GM12878 (cell line): Measurements from ENCODE around the gene PSAPL1. TPM values are rescaled to one million over a fixed set of nuclear protein-coding genes. Genes with fewer than 3 reads are reported as not detected.

Source experiments
- ATAC-seq: fragments of 200-7000 bp; cut with Tn5 transposase; 3 replicates; pipeline ENCODE4 v1.9.1; 2020; ENCODE audit warnings: mild to moderate bottlenecking, moderate library complexity
- BruUV-seq: library from RNA; stranded (reverse); fragments of 400-500 nt; replicated peaks from 2 replicates; lab custom pipeline; 2021; lab: Mats Ljungman, UMichigan
- CTCF ChIA-PET: fragments of 300-600 bp; sonication (Branson Sonifier 250); formaldehyde crosslinking; extraction: SDS; loops from one replicate; lab custom pipeline; 2021; ENCODE audit warnings: inconsistent platforms; lab: Yijun Ruan, JAX
- POLR2A ChIA-PET: fragments of 350-600 bp; formaldehyde crosslinking; extraction: SDS; loops from one replicate; lab custom pipeline; 2021; ENCODE audit warnings: inconsistent platforms; lab: Charles Lee
- RAD21 ChIA-PET: fragments of 300-600 bp; sonication (Branson Sonifier 250); formaldehyde crosslinking; loops from one replicate; lab custom pipeline; 2023; ENCODE audit warnings: antibody characterized with exemption; ENCODE audit not compliant: unreplicated experiment; lab: Charles Lee
- SMC1A ChIA-PET: fragments of 300-600 bp; sonication (Branson Sonifier 250); formaldehyde crosslinking; loops from one replicate; lab custom pipeline; 2023; ENCODE audit not compliant: unreplicated experiment, uncharacterized antibody; lab: Charles Lee
- DNase-seq: peaks from one replicate; pipeline ENCODE4 v3.0.0-alpha.2; 2011; ENCODE audit warnings: low read depth, low spot score
- FAIRE-seq: peaks from 3 replicates; lab custom pipeline; 2011; peaks lifted over from hg19 to GRCh38; lab: Jason Lieb, UNC
- H2AFZ ChIP-seq: 2 replicates; pipeline ENCODE4 v1.6.0; 2011; ENCODE audit warnings: low read depth, low read length, control low read depth; ENCODE audit not compliant: control insufficient read depth
- H3K27ac ChIP-seq: 2 replicates; pipeline ENCODE4 v1.5.1; 2011; ENCODE audit warnings: control low read depth; ENCODE audit not compliant: control insufficient read depth, insufficient read depth
- H3K27me3 ChIP-seq, 2 experiments: replicated peaks in 1 of 2; 2 replicates each; pipeline versions ENCODE4 v1.6.0 to v1.6.1; 2011; ENCODE audit warnings: low read length in 1 of 2; ENCODE audit not compliant: control insufficient read depth in 2 of 2, insufficient read depth in 2 of 2
- H3K36me3 ChIP-seq, 2 experiments: 2 replicates each; pipeline ENCODE4 v1.5.1; 2011; ENCODE audit warnings: low read length in 1 of 2; ENCODE audit not compliant: control insufficient read depth in 2 of 2, insufficient read depth in 2 of 2
- H3K4me1 ChIP-seq: 2 replicates; pipeline ENCODE4 v1.6.1; 2011; ENCODE audit warnings: mild to moderate bottlenecking, low read length, moderate library complexity, mixed read lengths; ENCODE audit not compliant: control insufficient read depth, insufficient read depth
- H3K4me2 ChIP-seq: 2 replicates; pipeline ENCODE4 v1.6.0; 2011; ENCODE audit warnings: control low read depth; ENCODE audit not compliant: control insufficient read depth, insufficient read depth
- H3K4me3 ChIP-seq: fragments of 200-600 bp; sonication (generic); 2 replicates; pipeline ENCODE4 v1.5.1; 2016
- H3K79me2 ChIP-seq: 2 replicates; pipeline ENCODE4 v1.6.0; 2011; ENCODE audit warnings: low read length; ENCODE audit not compliant: control insufficient read depth, insufficient read depth
- H3K9ac ChIP-seq: 2 replicates; pipeline ENCODE4 v1.8.0; 2011; ENCODE audit warnings: low read length, control low read depth, mixed read lengths; ENCODE audit not compliant: control insufficient read depth, insufficient read depth
- H3K9me3 ChIP-seq: replicated peaks from 3 replicates; pipeline ENCODE4 v1.5.1; 2011; ENCODE audit warnings: mild to moderate bottlenecking, low read length; ENCODE audit not compliant: control insufficient read depth, insufficient read depth
- H4K20me1 ChIP-seq: 2 replicates; pipeline ENCODE4 v1.6.0; 2011; ENCODE audit not compliant: control insufficient read depth, insufficient read depth
- CREB1 ChIP-seq: IDR thresholded peaks from 2 replicates; pipeline ENCODE4 v1.6.1; 2012; ENCODE audit warnings: low read depth, mild to moderate bottlenecking, inconsistent platforms
- EED ChIP-seq: sonication (generic); IDR thresholded peaks from 2 replicates; pipeline ENCODE4 v1.6.1; 2016; ENCODE audit warnings: antibody characterized with exemption, low read depth
- MTA3 ChIP-seq: IDR thresholded peaks from 2 replicates; pipeline ENCODE4 v1.6.1; 2012; ENCODE audit warnings: low read length, inconsistent platforms, borderline replicate concordance
- MYB ChIP-seq: fragments of 150-350 bp; IDR thresholded peaks from 2 replicates; pipeline ENCODE4 v1.6.1; 2014; ENCODE audit warnings: mild to moderate bottlenecking, low read depth, low read length, borderline replicate concordance
- RAD21 ChIP-seq: IDR thresholded peaks from 2 replicates; pipeline ENCODE4 v1.6.1; 2011; ENCODE audit warnings: mild to moderate bottlenecking, low read depth, low read length, moderate library complexity; ENCODE audit not compliant: insufficient read depth
- RCOR1 ChIP-seq: conservative IDR thresholded peaks from 2 replicates; pipeline ENCODE4 v1.6.1; 2012; ENCODE audit warnings: low read depth, low read length, improper control_type of control experiment
- RFX5 ChIP-seq: IDR thresholded peaks from 2 replicates; pipeline ENCODE4 v1.6.1; 2011; ENCODE audit warnings: low read depth, low read length, improper control_type of control experiment
- SIN3A ChIP-seq: IDR thresholded peaks from 2 replicates; pipeline ENCODE4 v1.6.1; 2012; ENCODE audit warnings: low read depth, low read length, improper control_type of control experiment
- SP1 ChIP-seq: IDR thresholded peaks from one replicate; pipeline ENCODE4 v1.6.1; 2011; ENCODE audit warnings: low read depth, low read length
- TAF1 ChIP-seq: IDR thresholded peaks from 2 replicates; pipeline ENCODE4 v1.6.1; 2011; ENCODE audit warnings: mild to moderate bottlenecking, low read depth, low read length, borderline replicate concordance
- TCF12 ChIP-seq: IDR thresholded peaks from 2 replicates; pipeline ENCODE4 v1.6.1; 2011; ENCODE audit warnings: low read depth, mild to moderate bottlenecking, low read length
- ZZZ3 ChIP-seq: IDR thresholded peaks from 2 replicates; pipeline ENCODE4 v1.6.1; 2011; ENCODE audit warnings: low read depth; ENCODE audit not compliant: control insufficient read depth, insufficient read length
- WGBS: methylation state at CpG from one replicate; pipeline ENCODE4 v1.1.6; 2016; ENCODE audit warnings: low lambda C conversion rate; ENCODE audit not compliant: insufficient replicate concordance, insufficient coverage; ENCODE audit errors: missing lambda C conversion rate; 5-methylcytosine and 5-hydroxymethylcytosine counted together
- in situ Hi-C: fragments of 300-500 bp; cut with MboI; formaldehyde crosslinking; loops from 9 replicates; pipeline ENCODE4 v1.14.3; 2018; ENCODE audit warnings: mixed read lengths
- intact Hi-C: fragments of 100-400 bp; cut with micrococcal nuclease; formaldehyde crosslinking; loops from one replicate; pipeline ENCODE4 v1.14.2; 2022; ENCODE audit not compliant: unreplicated experiment
- polyA plus RNA-seq, 11 experiments: library from polyadenylated mRNA; depleted of rRNA in 4 of 11; unstranded in 6 of 11; stranded (reverse) in 5 of 11; fragments of >200 nt; fragmentation: Nextera tagmentation in 4 of 11; fragmentation: Illumina TruSeq in 1 of 11; extraction: Ambion mirVana in 4 of 11; extraction: Trizol in 1 of 11; gene quantifications; 1 replicate in 1 of 11; 2 replicates in 10 of 11; pipeline versions ENCODE4 v1.2.1 to v1.2.3, GENCODE V29; 2011 to 2016; ENCODE audit warnings: inconsistent platforms in 2 of 11, missing spikeins in 2 of 11, low read depth in 1 of 11
- total RNA-seq, 4 experiments: library from RNA; depleted of rRNA in 3 of 4; stranded (reverse); fragments of >200 nt in 3 of 4; fragmentation: Illumina TruSeq in 1 of 4; extraction: Trizol in 1 of 4; gene quantifications; 2 replicates each; pipeline versions ENCODE4 v1.2.1 to v1.2.3, GENCODE V29; 2013 to 2021
- TF ChIP-seq, protein P1 (sequence below), 3 experiments: IDR thresholded peaks in 2 of 3; conservative IDR thresholded peaks in 1 of 3; 2 replicates each; pipeline ENCODE4 v1.5.1; 2011; ENCODE audit warnings: low read depth in 3 of 3, low read length in 3 of 3, mild to moderate bottlenecking in 3 of 3, control low read depth in 2 of 3, moderate library complexity in 2 of 3, inconsistent platforms in 1 of 3, mixed read lengths in 1 of 3; ENCODE audit not compliant: control insufficient read depth in 2 of 3, insufficient read depth in 1 of 3; ENCODE audit errors: extremely low read depth in 1 of 3
- TF ChIP-seq, protein P2 (sequence below): fragments of 450-650 bp; conservative IDR thresholded peaks from 2 replicates; pipeline ENCODE4 v1.6.1; 2017; ENCODE audit warnings: mild to moderate bottlenecking, moderate library complexity
- TF ChIP-seq, protein P3 (sequence below): fragments of 450-650 bp; IDR thresholded peaks from 2 replicates; pipeline ENCODE4 v1.6.1; 2017; ENCODE audit warnings: borderline replicate concordance
- TF ChIP-seq, protein P4 (sequence below): fragments of 450-650 bp; IDR thresholded peaks from 2 replicates; pipeline ENCODE4 v1.6.1; 2016; ENCODE audit warnings: mild to moderate bottlenecking

PSAPL1 gene
- total and polyA plus RNA-seq, 10 of the 15 experiments (the other 5 are each of a cell fraction or from before 2014, with no cell fraction given), result not detected

DNA sequence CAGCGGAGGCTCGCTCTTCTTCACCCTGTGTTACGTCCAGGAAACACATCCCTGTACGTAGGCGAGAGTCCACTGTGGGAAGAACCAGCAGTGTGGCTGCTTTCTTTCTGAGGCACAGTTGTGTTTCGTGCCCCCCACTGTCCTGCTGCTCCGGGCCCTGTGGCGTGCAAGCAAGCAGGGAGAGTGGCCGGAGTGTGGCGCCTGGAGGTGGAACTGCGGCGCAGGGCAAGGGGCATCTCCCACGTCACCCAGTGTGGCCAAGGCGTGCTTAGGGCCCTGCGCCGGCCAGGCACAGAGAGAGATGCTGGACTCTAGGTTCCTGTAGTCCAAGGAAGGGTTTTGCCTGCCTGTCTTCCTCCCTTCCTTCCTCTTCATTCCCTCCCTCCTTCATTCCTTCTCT, 13.3 kb upstream of the PSAPL1 start:
- FAIRE-seq, result no peak
- in situ Hi-C loops, result no loop called here
- no peak overlapping the region for H3K9ac ChIP-seq
- no peaks in the 10 kb centered on the region for H3K27me3 ChIP-seq
- no peak overlapping the region for H2AFZ ChIP-seq
- POLR2A ChIA-PET, result no interaction called here
- intact Hi-C loops, result no loop called here
- H3K4me1 ChIP-seq, result no peaks in the 10 kb centered on the region
- H3K79me2 ChIP-seq, result no peaks in the 10 kb centered on the region
- no TSS peak for BruUV-seq
- no peaks in the 10 kb centered on the region for H4K20me1 ChIP-seq
- RAD21 ChIA-PET, result no interaction called here
- no peak for ATAC-seq
- no peak overlapping the region for H3K27ac ChIP-seq
- H3K36me3 ChIP-seq, result no peaks in the 10 kb centered on the region
- WGBS, result 56% methylated on average over 16 of the region's 16 CpGs
- SMC1A ChIA-PET, result no interaction called here
- CTCF ChIA-PET, result no interaction called here
- H3K4me3 ChIP-seq, result no peak overlapping the region
- H3K4me2 ChIP-seq, result no peak overlapping the region
- DNase-seq, result no peak
- no peaks in the 10 kb centered on the region; the same call in 2 of the 3 replicates for H3K9me3 ChIP-seq
- TF ChIP-seq TAF1 (no peak), SP1 (no peak), TCF12 (no peak), MYB (no peak), MTA3 (no peak), SIN3A (no peak), RFX5 (no peak), ZZZ3 (no peak), RAD21 (no peak), RCOR1 (no peak), EED (no peak), CREB1 (no peak)
- TF ChIP-seq, protein P1, sequence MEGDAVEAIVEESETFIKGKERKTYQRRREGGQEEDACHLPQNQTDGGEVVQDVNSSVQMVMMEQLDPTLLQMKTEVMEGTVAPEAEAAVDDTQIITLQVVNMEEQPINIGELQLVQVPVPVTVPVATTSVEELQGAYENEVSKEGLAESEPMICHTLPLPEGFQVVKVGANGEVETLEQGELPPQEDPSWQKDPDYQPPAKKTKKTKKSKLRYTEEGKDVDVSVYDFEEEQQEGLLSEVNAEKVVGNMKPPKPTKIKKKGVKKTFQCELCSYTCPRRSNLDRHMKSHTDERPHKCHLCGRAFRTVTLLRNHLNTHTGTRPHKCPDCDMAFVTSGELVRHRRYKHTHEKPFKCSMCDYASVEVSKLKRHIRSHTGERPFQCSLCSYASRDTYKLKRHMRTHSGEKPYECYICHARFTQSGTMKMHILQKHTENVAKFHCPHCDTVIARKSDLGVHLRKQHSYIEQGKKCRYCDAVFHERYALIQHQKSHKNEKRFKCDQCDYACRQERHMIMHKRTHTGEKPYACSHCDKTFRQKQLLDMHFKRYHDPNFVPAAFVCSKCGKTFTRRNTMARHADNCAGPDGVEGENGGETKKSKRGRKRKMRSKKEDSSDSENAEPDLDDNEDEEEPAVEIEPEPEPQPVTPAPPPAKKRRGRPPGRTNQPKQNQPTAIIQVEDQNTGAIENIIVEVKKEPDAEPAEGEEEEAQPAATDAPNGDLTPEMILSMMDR (IDR thresholded peaks at IDR 0.05 in 2 of 3, conservative IDR thresholded peaks at IDR 0.05 in 1 of 3; ENCODE audit: control insufficient read depth in 2 of 3, extremely low read depth in 1 of 3, insufficient read depth in 1 of 3, low read depth in 3 of 3, low read length in 3 of 3), result no peak
- TF ChIP-seq, protein P2, sequence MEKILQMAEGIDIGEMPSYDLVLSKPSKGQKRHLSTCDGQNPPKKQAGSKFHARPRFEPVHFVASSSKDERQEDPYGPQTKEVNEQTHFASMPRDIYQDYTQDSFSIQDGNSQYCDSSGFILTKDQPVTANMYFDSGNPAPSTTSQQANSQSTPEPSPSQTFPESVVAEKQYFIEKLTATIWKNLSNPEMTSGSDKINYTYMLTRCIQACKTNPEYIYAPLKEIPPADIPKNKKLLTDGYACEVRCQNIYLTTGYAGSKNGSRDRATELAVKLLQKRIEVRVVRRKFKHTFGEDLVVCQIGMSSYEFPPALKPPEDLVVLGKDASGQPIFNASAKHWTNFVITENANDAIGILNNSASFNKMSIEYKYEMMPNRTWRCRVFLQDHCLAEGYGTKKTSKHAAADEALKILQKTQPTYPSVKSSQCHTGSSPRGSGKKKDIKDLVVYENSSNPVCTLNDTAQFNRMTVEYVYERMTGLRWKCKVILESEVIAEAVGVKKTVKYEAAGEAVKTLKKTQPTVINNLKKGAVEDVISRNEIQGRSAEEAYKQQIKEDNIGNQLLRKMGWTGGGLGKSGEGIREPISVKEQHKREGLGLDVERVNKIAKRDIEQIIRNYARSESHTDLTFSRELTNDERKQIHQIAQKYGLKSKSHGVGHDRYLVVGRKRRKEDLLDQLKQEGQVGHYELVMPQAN, result no peak
- TF ChIP-seq, protein P3, sequence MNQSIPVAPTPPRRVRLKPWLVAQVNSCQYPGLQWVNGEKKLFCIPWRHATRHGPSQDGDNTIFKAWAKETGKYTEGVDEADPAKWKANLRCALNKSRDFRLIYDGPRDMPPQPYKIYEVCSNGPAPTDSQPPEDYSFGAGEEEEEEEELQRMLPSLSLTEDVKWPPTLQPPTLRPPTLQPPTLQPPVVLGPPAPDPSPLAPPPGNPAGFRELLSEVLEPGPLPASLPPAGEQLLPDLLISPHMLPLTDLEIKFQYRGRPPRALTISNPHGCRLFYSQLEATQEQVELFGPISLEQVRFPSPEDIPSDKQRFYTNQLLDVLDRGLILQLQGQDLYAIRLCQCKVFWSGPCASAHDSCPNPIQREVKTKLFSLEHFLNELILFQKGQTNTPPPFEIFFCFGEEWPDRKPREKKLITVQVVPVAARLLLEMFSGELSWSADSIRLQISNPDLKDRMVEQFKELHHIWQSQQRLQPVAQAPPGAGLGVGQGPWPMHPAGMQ, result no peak
- TF ChIP-seq, protein P4, sequence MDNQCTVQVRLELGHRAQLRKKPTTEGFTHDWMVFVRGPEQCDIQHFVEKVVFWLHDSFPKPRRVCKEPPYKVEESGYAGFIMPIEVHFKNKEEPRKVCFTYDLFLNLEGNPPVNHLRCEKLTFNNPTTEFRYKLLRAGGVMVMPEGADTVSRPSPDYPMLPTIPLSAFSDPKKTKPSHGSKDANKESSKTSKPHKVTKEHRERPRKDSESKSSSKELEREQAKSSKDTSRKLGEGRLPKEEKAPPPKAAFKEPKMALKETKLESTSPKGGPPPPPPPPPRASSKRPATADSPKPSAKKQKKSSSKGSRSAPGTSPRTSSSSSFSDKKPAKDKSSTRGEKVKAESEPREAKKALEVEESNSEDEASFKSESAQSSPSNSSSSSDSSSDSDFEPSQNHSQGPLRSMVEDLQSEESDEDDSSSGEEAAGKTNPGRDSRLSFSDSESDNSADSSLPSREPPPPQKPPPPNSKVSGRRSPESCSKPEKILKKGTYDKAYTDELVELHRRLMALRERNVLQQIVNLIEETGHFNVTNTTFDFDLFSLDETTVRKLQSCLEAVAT, result no peak
